SK-N-SH (cell line): Measurements from ENCODE around the gene KPNA2. TPM values are rescaled to one million over a fixed set of nuclear protein-coding genes. Genes with fewer than 3 reads are reported as not detected.

Experiments
- CTCF ChIA-PET: fragments of 300-600, 350-600 bp; formaldehyde crosslinking; extraction: SDS; loops from one replicate; lab custom pipeline; 2021; lab: Yijun Ruan, JAX
- POLR2A ChIA-PET: fragments of 350-600 bp; sonication (Branson Sonifier 250); formaldehyde crosslinking; extraction: SDS; loops from one replicate; lab custom pipeline; 2020; ENCODE audit warnings: antibody characterized with exemption, inconsistent platforms; lab: Yijun Ruan, JAX
- DNase-seq: peaks from one replicate; pipeline ENCODE4 v3.0.0; 2012
- H2AFZ ChIP-seq: fragments of 200-600 bp; sonication (generic); 2 replicates; pipeline ENCODE4 v1.8.1; 2016; ENCODE audit warnings: antibody characterized with exemption, mild to moderate bottlenecking, low read depth
- H3F3A ChIP-seq: fragments of 200-600 bp; sonication (generic); replicated peaks from 2 replicates; pipeline ENCODE3; 2016; ENCODE audit warnings: antibody characterized with exemption, mild to moderate bottlenecking; ENCODE audit not compliant: insufficient read depth
- H3K27ac ChIP-seq, 2 experiments: fragments of 200-500 bp in 1 of 2; fragments of 200-600 bp in 1 of 2; sonication (Bioruptor generic) in 1 of 2; sonication (generic), shearing (Covaris generic) in 1 of 2; 2 replicates each; pipeline versions ENCODE4 v1.5.1 to v1.6.1; 2014 to 2016; ENCODE audit warnings: low read depth in 2 of 2, inconsistent platforms in 1 of 2, low read length in 1 of 2, mild to moderate bottlenecking in 1 of 2, mixed read lengths in 1 of 2
- H3K27me3 ChIP-seq: fragments of 200-600 bp; sonication (generic), shearing (Covaris generic); 2 replicates; pipeline ENCODE4 v1.6.1; 2016; ENCODE audit warnings: mixed run types; ENCODE audit not compliant: insufficient read depth
- H3K36me3 ChIP-seq, 2 experiments: fragments of 200-500 bp in 1 of 2; fragments of 200-600 bp in 1 of 2; sonication (Bioruptor generic) in 1 of 2; sonication (generic) in 1 of 2; replicated peaks in 1 of 2; 2 replicates each; pipeline versions ENCODE3 to v1.5.1; 2014 to 2016; ENCODE audit warnings: low read length in 1 of 2, mild to moderate bottlenecking in 1 of 2; ENCODE audit not compliant: insufficient read depth in 2 of 2, control insufficient read depth in 1 of 2
- H3K4me1 ChIP-seq, 2 experiments: fragments of 200-500 bp in 1 of 2; fragments of 200-600 bp in 1 of 2; sonication (Bioruptor generic) in 1 of 2; sonication (generic), shearing (Covaris generic) in 1 of 2; 2 replicates each; pipeline versions ENCODE4 v1.5.1 to v1.6.1; 2014 to 2016; ENCODE audit warnings: low read depth in 1 of 2, low read length in 1 of 2, mixed run types in 1 of 2; ENCODE audit not compliant: insufficient read depth in 2 of 2, control insufficient read depth in 1 of 2
- H3K4me2 ChIP-seq: fragments of 200-600 bp; sonication (generic), shearing (Covaris generic); 2 replicates; pipeline ENCODE4 v1.6.1; 2017; ENCODE audit warnings: mixed run types
- H3K4me3 ChIP-seq, 2 experiments: fragments of 200-500 bp in 1 of 2; fragments of 200-600 bp in 1 of 2; sonication (Bioruptor generic) in 1 of 2; sonication (generic), shearing (Covaris generic) in 1 of 2; 2 replicates each; pipeline versions ENCODE4 v1.5.1 to v1.8.1; 2014 to 2016; ENCODE audit warnings: low read depth in 2 of 2, inconsistent platforms in 1 of 2, low read length in 1 of 2, mild to moderate bottlenecking in 1 of 2, mixed read lengths in 1 of 2, moderate library complexity in 1 of 2
- H3K79me2 ChIP-seq: fragments of 200-600 bp; sonication (generic); 2 replicates; pipeline ENCODE4 v1.8.1; 2017; ENCODE audit warnings: mild to moderate bottlenecking; ENCODE audit not compliant: insufficient read depth
- H3K9ac ChIP-seq: fragments of 200-600 bp; sonication (generic); 2 replicates; pipeline ENCODE4 v1.6.1; 2017; ENCODE audit warnings: mixed run types
- H3K9me2 ChIP-seq: fragments of 200-600 bp; sonication (generic); 2 replicates; pipeline ENCODE4 v1.6.1; 2017; ENCODE audit warnings: mixed run types
- H3K9me3 ChIP-seq: fragments of 200-600 bp; sonication (generic); 2 replicates; pipeline ENCODE4 v1.6.1; 2017; ENCODE audit warnings: mixed run types, mild to moderate bottlenecking, moderate library complexity
- H4K20me1 ChIP-seq: fragments of 200-600 bp; sonication (generic); 2 replicates; pipeline ENCODE4 v1.6.1; 2017; ENCODE audit warnings: mild to moderate bottlenecking, mixed run types; ENCODE audit not compliant: insufficient read depth
- CTCF ChIP-seq: fragments of 200-600 bp; sonication (generic); IDR thresholded peaks from 2 replicates; pipeline ENCODE4 v1.6.1; 2017; ENCODE audit warnings: antibody characterized with exemption, mild to moderate bottlenecking, moderate library complexity
- EP300 ChIP-seq, 2 experiments: IDR thresholded peaks; 2 replicates each; pipeline versions ENCODE4 v1.4.0 to v1.6.1; 2012; ENCODE audit warnings: borderline replicate concordance in 1 of 2, low read depth in 1 of 2, low read length in 1 of 2
- EZH2phosphoT487 ChIP-seq: fragments of 200-600 bp; sonication (generic); IDR thresholded peaks from 2 replicates; pipeline ENCODE4 v1.6.1; 2017; ENCODE audit warnings: low read depth, mixed run types, mild to moderate bottlenecking, antibody characterized with exemption, moderate library complexity, borderline replicate concordance
- GATA2 ChIP-seq: sonication (generic); formaldehyde crosslinking; IDR thresholded peaks from 2 replicates; pipeline ENCODE4 v1.5.0; 2020; ENCODE audit warnings: mild to moderate bottlenecking, missing genetic modification reagents
- IRF3 ChIP-seq: fragments of 150-350 bp; IDR thresholded peaks from 2 replicates; pipeline ENCODE4 v1.6.1; 2016; ENCODE audit warnings: mild to moderate bottlenecking, low read depth, low read length
- JUND ChIP-seq: IDR thresholded peaks from 2 replicates; pipeline ENCODE4 v1.4.0; 2012
- MXI1 ChIP-seq: IDR thresholded peaks from 2 replicates; pipeline ENCODE4 v1.6.1; 2012; ENCODE audit warnings: mild to moderate bottlenecking, low read depth, low read length, improper control_type of control experiment
- NRF1 ChIP-seq: IDR thresholded peaks from 2 replicates; pipeline ENCODE4 v1.6.1; 2012; ENCODE audit warnings: low read depth, mild to moderate bottlenecking, low read length
- RAD21 ChIP-seq: IDR thresholded peaks from 2 replicates; pipeline ENCODE4 v1.6.1; 2012; ENCODE audit warnings: mild to moderate bottlenecking, low read length
- RXRA ChIP-seq: IDR thresholded peaks from 2 replicates; pipeline ENCODE4 v1.4.0; 2012; ENCODE audit warnings: low read depth, mild to moderate bottlenecking, borderline replicate concordance
- SIN3A ChIP-seq: IDR thresholded peaks from 2 replicates; pipeline ENCODE4 v1.6.1; 2012; ENCODE audit warnings: low read depth, mild to moderate bottlenecking, low read length, moderate library complexity, borderline replicate concordance
- SMC3 ChIP-seq: IDR thresholded peaks from 2 replicates; pipeline ENCODE4 v1.6.1; 2012; ENCODE audit warnings: low read depth, low read length, improper control_type of control experiment
- TCF12 ChIP-seq: IDR thresholded peaks from 2 replicates; pipeline ENCODE4 v1.4.0; 2012
- TEAD4 ChIP-seq: IDR thresholded peaks from 2 replicates; pipeline ENCODE4 v1.4.0; 2012; ENCODE audit warnings: mild to moderate bottlenecking, borderline replicate concordance; ENCODE audit not compliant: insufficient read depth
- YY1 ChIP-seq: IDR thresholded peaks from 2 replicates; pipeline ENCODE4 v1.4.0; 2012; ENCODE audit warnings: low read depth, mild to moderate bottlenecking
- WGBS: methylation state at CpG from one replicate; pipeline ENCODE4 v1.1.6; 2017; ENCODE audit warnings: low lambda C conversion rate; 5-methylcytosine and 5-hydroxymethylcytosine counted together
- polyA plus RNA-seq, 3 experiments: library from polyadenylated mRNA; depleted of rRNA; stranded (reverse); fragments of >200 nt; gene quantifications; 2 replicates each; pipeline ENCODE4 v1.2.3, GENCODE V29; 2012

The KPNA2 gene
- polyA plus RNA-seq, 1 of the 3 experiments (the other 2 are of a cell fraction) = 122 TPM

GRCh38 chr17:68057531-68057952 lies 22.0 kb downstream of the KPNA2 start:
- DNase-seq = peak; percentile 24
- Histone ChIP-seq H3K9me3 (no peaks in the 10 kb centered on the region), H3K27ac (no peak overlapping the region), H3K9ac (no peak overlapping the region), H3F3A (peaks cover 6% of the 10 kb centered on the region), H3K36me3 (no peaks in the 10 kb centered on the region), H3K4me1 (peaks cover 4 to 20% of the 10 kb centered on the region in 2 experiments; a peak in 2 of 4 replicates), H2AFZ (no peak overlapping the region), H3K79me2 (no peaks in the 10 kb centered on the region), H4K20me1 (no peaks in the 10 kb centered on the region)
- CTCF ChIA-PET = interaction anchor here (0.9 to 2.8 kb wide), 5 partner anchors 10 to 115 kb away, joined by 3 to 7 read pairs (median 3); no protein-coding TSS in a partner anchor
- WGBS = 46% methylated on average over 4 of the region's 4 CpGs
- POLR2A ChIA-PET = no interaction called here
- peak; percentile 66 for TF ChIP-seq CTCF
- 0 out of 2 replicates have a peak, but pooled peaks have one; percentile 2 for TF ChIP-seq SMC3
- TF ChIP-seq RAD21 = peak; percentile 52
- TF ChIP-seq EZH2phosphoT487 = no peak
- TF ChIP-seq EP300 (IDR thresholded peaks at IDR 0.05; ENCODE audit: borderline replicate concordance in 1 of 2, low read depth in 1 of 2, low read length in 1 of 2) = no peak
- TF ChIP-seq RXRA = no peak
- TF ChIP-seq, all 33 proteins: peak for 3
- H3K4me2 ChIP-seq = no peak overlapping the region
- H3K27me3 ChIP-seq = no peaks in the 10 kb centered on the region
- no peaks in the 10 kb centered on the region for H3K9me2 ChIP-seq
- no peak overlapping the region for H3K4me3 ChIP-seq

GRCh38 chr17:68060336-68060735 lies 24.8 kb downstream of the KPNA2 start:
- Histone ChIP-seq H3K9me2 (no peaks in the 10 kb centered on the region), H3K27me3 (no peaks in the 10 kb centered on the region), H3K9me3 (no peaks in the 10 kb centered on the region), H3K9ac (no peak overlapping the region), H3K4me2 (no peak overlapping the region), H3K27ac (no peak overlapping the region), H3K36me3 (no peaks in the 10 kb centered on the region), H3K4me1 (peaks cover 0 to 4% of the 10 kb centered on the region in 2 experiments; a peak in 1 of 4 replicates), H3K4me3 (no peak overlapping the region), H2AFZ (no peak overlapping the region), H4K20me1 (no peaks in the 10 kb centered on the region), H3K79me2 (no peaks in the 10 kb centered on the region), H3F3A (no peaks in the 10 kb centered on the region)
- TF ChIP-seq IRF3 = no peak
- no peak for TF ChIP-seq GATA2 (CRISPR knock-in tag)
- no peak for TF ChIP-seq MXI1
- no peak for TF ChIP-seq YY1
- no peak for TF ChIP-seq TCF12
- no peak for TF ChIP-seq SIN3A
- TF ChIP-seq RAD21 = no peak
- no peak for TF ChIP-seq TEAD4
- no peak for TF ChIP-seq JUND
- TF ChIP-seq NRF1 = no peak
- TF ChIP-seq RXRA = no peak
- TF ChIP-seq SMC3 = no peak
- TF ChIP-seq EP300 (IDR thresholded peaks at IDR 0.05; ENCODE audit: borderline replicate concordance in 1 of 2, low read depth in 1 of 2, low read length in 1 of 2) = no peak
- ChIA-PET POLR2A (no interaction called here), CTCF (interaction anchor here (1.5 kb wide), 1 partner anchor 140 kb away, joined by 7 read pairs; no protein-coding TSS in a partner anchor)
- 69% methylated on average over 2 of the region's 2 CpGs for WGBS
- DNase-seq = no peak
